Endothelial cell of umbilical vein (primary cell): Measurements from ENCODE around the gene ST6GALNAC3. TPM values are rescaled to one million over a fixed set of nuclear protein-coding genes. Genes with fewer than 3 reads are reported as not detected.

Experiments
- BruUV-seq: library from RNA; stranded (reverse); fragments of 400-500 nt; replicated peaks from 2 replicates; lab custom pipeline; 2021; lab: Mats Ljungman, UMichigan
- CTCF ChIA-PET: fragments of 300-600, 350-600 bp; sonication (Branson Sonifier 250); formaldehyde crosslinking; loops from one replicate; lab custom pipeline; 2021; ENCODE audit warnings: antibody characterized with exemption, inconsistent platforms; lab: Charles Lee
- POLR2A ChIA-PET: fragments of 300-600, 350-600 bp; sonication (Branson Sonifier 250); formaldehyde crosslinking; loops from one replicate; lab custom pipeline; 2021; ENCODE audit warnings: antibody characterized with exemption, inconsistent platforms; lab: Charles Lee
- DNase-seq: peaks from one replicate; pipeline ENCODE4 v3.0.0-alpha.2; 2011; ENCODE audit warnings: low read depth, low spot score
- FAIRE-seq: peaks from 2 replicates; lab custom pipeline; 2011; peaks lifted over from hg19 to GRCh38; lab: Jason Lieb, UNC
- H2AFZ ChIP-seq: 2 replicates; pipeline ENCODE4 v1.6.0; 2012; ENCODE audit warnings: low read depth, low read length, control low read depth, inconsistent platforms
- H3K27ac ChIP-seq: 2 replicates; pipeline ENCODE4 v1.5.1; 2011; ENCODE audit warnings: low read depth, mild to moderate bottlenecking, control low read depth, low read length, moderate library complexity; ENCODE audit not compliant: insufficient read depth
- H3K27me3 ChIP-seq, 2 experiments: 2 replicates each; pipeline versions ENCODE4 v1.6.0 to v1.6.1; 2011; ENCODE audit warnings: low read length in 2 of 2, mixed read lengths in 1 of 2; ENCODE audit not compliant: control insufficient read depth in 2 of 2, insufficient read depth in 2 of 2
- H3K36me3 ChIP-seq, 2 experiments: 2 replicates in 1 of 2; 3 replicates in 1 of 2; pipeline ENCODE4 v1.5.1; 2011; ENCODE audit warnings: low read length in 2 of 2, mild to moderate bottlenecking in 1 of 2, moderate library complexity in 1 of 2; ENCODE audit not compliant: control insufficient read depth in 2 of 2, insufficient read depth in 2 of 2; ENCODE audit errors: extremely low read depth in 1 of 2
- H3K4me1 ChIP-seq: 3 replicates; pipeline ENCODE4 v1.5.1; 2011; ENCODE audit warnings: mild to moderate bottlenecking, low read length; ENCODE audit not compliant: control insufficient read depth, insufficient read depth; ENCODE audit errors: extremely low read depth
- H3K4me2 ChIP-seq: 2 replicates; pipeline ENCODE4 v1.6.1; 2011; ENCODE audit warnings: low read length, control low read depth, mixed read lengths; ENCODE audit not compliant: insufficient read depth
- H3K4me3 ChIP-seq, 3 experiments: fragments of 200-600 bp in 1 of 3; sonication (generic), shearing (Covaris generic) in 1 of 3; replicated peaks in 1 of 3; 2 replicates each; pipeline ENCODE4 v1.5.1; 2011 to 2016; ENCODE audit warnings: control low read depth in 3 of 3, low read length in 3 of 3, mild to moderate bottlenecking in 2 of 3, inconsistent platforms in 1 of 3, low read depth in 1 of 3, moderate library complexity in 1 of 3; ENCODE audit not compliant: insufficient read depth in 1 of 3
- H3K79me2 ChIP-seq: 2 replicates; pipeline ENCODE4 v1.6.0; 2012; ENCODE audit warnings: low read length, inconsistent platforms; ENCODE audit not compliant: control insufficient read depth, insufficient read depth
- H3K9ac ChIP-seq: replicated peaks from 2 replicates; pipeline ENCODE3; 2011; ENCODE audit warnings: low read length, control low read depth; ENCODE audit not compliant: insufficient read depth; ENCODE audit errors: extremely low read depth
- H3K9me1 ChIP-seq: replicated peaks from 3 replicates; pipeline ENCODE4 v1.6.0; 2011; ENCODE audit warnings: mild to moderate bottlenecking, low read length; ENCODE audit not compliant: control insufficient read depth, insufficient read depth; ENCODE audit errors: extremely low read depth
- H3K9me3 ChIP-seq: replicated peaks from 2 replicates; pipeline ENCODE4 v1.5.1; 2012; ENCODE audit warnings: low read length, inconsistent platforms; ENCODE audit not compliant: control insufficient read depth, insufficient read depth
- H4K20me1 ChIP-seq: replicated peaks from 2 replicates; pipeline ENCODE3; 2011; ENCODE audit warnings: mild to moderate bottlenecking, low read length; ENCODE audit not compliant: control insufficient read depth, insufficient read depth; ENCODE audit errors: extremely low read depth
- EZH2 ChIP-seq: IDR thresholded peaks from 2 replicates; pipeline ENCODE4 v1.6.1; 2012; ENCODE audit warnings: borderline replicate concordance, low read depth, mild to moderate bottlenecking, moderate library complexity, low read length, inconsistent platforms; ENCODE audit not compliant: severe bottlenecking
- FOS ChIP-seq: IDR thresholded peaks from 2 replicates; pipeline ENCODE4 v1.6.1; 2011; ENCODE audit warnings: mild to moderate bottlenecking, low read length, moderate library complexity, borderline replicate concordance; ENCODE audit not compliant: insufficient read depth
- GATA2 ChIP-seq: IDR thresholded peaks from 2 replicates; pipeline ENCODE4 v1.7.0; 2011; ENCODE audit warnings: low read depth, mild to moderate bottlenecking, moderate library complexity, mixed read lengths, low read length; ENCODE audit not compliant: insufficient read length, insufficient read depth
- JUN ChIP-seq: IDR thresholded peaks from 2 replicates; pipeline ENCODE4 v1.6.1; 2011; ENCODE audit warnings: borderline replicate concordance, low read depth; ENCODE audit not compliant: insufficient read length, insufficient read depth
- MYC ChIP-seq: IDR thresholded peaks from one replicate; pipeline ENCODE4 v1.6.1; 2011; ENCODE audit warnings: mild to moderate bottlenecking, low read depth, low read length
- POLR2A ChIP-seq: IDR thresholded peaks from 2 replicates; pipeline ENCODE4 v1.6.1; 2012; ENCODE audit warnings: low read depth, mild to moderate bottlenecking, control low read depth, low read length
- POLR2AphosphoS5 ChIP-seq: IDR thresholded peaks from 2 replicates; pipeline ENCODE4 v1.6.1; 2012; ENCODE audit warnings: low read depth, mild to moderate bottlenecking, control low read depth, low read length, moderate library complexity; ENCODE audit not compliant: insufficient read depth
- dilution Hi-C: fragments of 300-500 bp; cut with MboI; formaldehyde crosslinking; loops from one replicate; pipeline ENCODE4 v1.15.0; 2019; ENCODE audit warnings: low sequenced_read_pairs; ENCODE audit not compliant: extremely low pct_ligation_motif_present
- intact Hi-C: fragments of 100-400 bp; cut with micrococcal nuclease; formaldehyde crosslinking; loops from one replicate; pipeline ENCODE4 v1.10.0; 2022
- polyA plus RNA-seq, 4 experiments: library from polyadenylated mRNA; depleted of rRNA in 3 of 4; stranded (reverse) in 3 of 4; unstranded in 1 of 4; fragments of >200 nt; gene quantifications; 2 replicates each; pipeline versions ENCODE4 v1.2.1 to v1.2.3, GENCODE V29; 2011 to 2012; ENCODE audit warnings: missing spikeins in 1 of 4
- total RNA-seq: library from RNA; stranded (reverse); gene quantifications from 2 replicates; pipeline ENCODE4 v1.2.3, GENCODE V29; 2021
- TF ChIP-seq, protein P1 (sequence below): IDR thresholded peaks from 2 replicates; pipeline ENCODE4 v1.6.1; 2011; ENCODE audit not compliant: insufficient read depth, insufficient read length
- TF ChIP-seq, protein P2 (sequence below), 2 donors: IDR thresholded peaks; 1 replicate in 1 of 2; 2 replicates in 1 of 2; pipeline ENCODE4 v1.5.1; 2011; ENCODE audit warnings: low read length in 2 of 2, mild to moderate bottlenecking in 2 of 2, moderate library complexity in 2 of 2, control low read depth in 1 of 2, inconsistent platforms in 1 of 2, low read depth in 1 of 2; ENCODE audit not compliant: insufficient read depth in 1 of 2; ENCODE audit errors: extremely low read depth in 1 of 2

Gene ST6GALNAC3
- total and polyA plus RNA-seq, 2 donors (not counting 3 experiments of a cell fraction or from before 2014, with no cell fraction given), result 7.6 to 48.3 TPM

DNA sequence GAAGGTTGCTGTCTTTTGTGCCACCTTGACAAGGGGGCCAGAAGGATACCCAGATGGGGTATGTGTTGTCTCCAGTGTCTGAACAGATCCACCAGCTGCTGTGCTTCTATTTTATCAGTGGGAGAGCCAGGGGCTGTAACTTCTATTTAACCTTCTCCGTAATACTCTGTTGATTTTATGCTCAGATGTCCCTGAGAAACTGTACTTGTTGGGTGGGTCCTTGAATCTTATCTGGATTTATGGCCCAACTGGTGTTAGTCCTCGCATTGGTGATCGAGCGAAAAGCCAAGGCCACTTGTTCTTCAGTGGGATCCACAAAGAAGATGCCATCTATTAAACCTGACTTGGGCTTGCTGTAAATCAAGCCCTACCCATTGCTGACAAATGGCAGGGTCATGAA, 56.4 kb downstream of the ST6GALNAC3 start:
- intact Hi-C loops (no loop called here), dilution Hi-C loops (no loop called here)
- Histone ChIP-seq H3K79me2 (no peaks in the 10 kb centered on the region), H3K36me3 (no peaks in the 10 kb centered on the region), H3K9me1 (no peaks in the 10 kb centered on the region), H4K20me1 (no peaks in the 10 kb centered on the region), H3K27me3 (no peaks in the 10 kb centered on the region), H2AFZ (no peak overlapping the region), H3K9ac (no peak overlapping the region), H3K9me3 (no peaks in the 10 kb centered on the region), H3K4me3 (no peak overlapping the region), H3K4me1 (no peaks in the 10 kb centered on the region), H3K4me2 (no peak overlapping the region), H3K27ac (no peak overlapping the region)
- TF ChIP-seq GATA2, result no peak
- TF ChIP-seq EZH2, result no peak
- TF ChIP-seq FOS, result no peak
- no peak for TF ChIP-seq MYC
- no peak for TF ChIP-seq JUN
- no peak for TF ChIP-seq POLR2AphosphoS5
- TF ChIP-seq, protein P1, sequence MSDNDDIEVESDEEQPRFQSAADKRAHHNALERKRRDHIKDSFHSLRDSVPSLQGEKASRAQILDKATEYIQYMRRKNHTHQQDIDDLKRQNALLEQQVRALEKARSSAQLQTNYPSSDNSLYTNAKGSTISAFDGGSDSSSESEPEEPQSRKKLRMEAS, result no peak
- no peak for TF ChIP-seq POLR2A
- TF ChIP-seq, protein P2, sequence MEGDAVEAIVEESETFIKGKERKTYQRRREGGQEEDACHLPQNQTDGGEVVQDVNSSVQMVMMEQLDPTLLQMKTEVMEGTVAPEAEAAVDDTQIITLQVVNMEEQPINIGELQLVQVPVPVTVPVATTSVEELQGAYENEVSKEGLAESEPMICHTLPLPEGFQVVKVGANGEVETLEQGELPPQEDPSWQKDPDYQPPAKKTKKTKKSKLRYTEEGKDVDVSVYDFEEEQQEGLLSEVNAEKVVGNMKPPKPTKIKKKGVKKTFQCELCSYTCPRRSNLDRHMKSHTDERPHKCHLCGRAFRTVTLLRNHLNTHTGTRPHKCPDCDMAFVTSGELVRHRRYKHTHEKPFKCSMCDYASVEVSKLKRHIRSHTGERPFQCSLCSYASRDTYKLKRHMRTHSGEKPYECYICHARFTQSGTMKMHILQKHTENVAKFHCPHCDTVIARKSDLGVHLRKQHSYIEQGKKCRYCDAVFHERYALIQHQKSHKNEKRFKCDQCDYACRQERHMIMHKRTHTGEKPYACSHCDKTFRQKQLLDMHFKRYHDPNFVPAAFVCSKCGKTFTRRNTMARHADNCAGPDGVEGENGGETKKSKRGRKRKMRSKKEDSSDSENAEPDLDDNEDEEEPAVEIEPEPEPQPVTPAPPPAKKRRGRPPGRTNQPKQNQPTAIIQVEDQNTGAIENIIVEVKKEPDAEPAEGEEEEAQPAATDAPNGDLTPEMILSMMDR (IDR thresholded peaks at IDR 0.05; ENCODE audit: extremely low read depth in 1 of 2, insufficient read depth in 1 of 2, low read depth in 1 of 2, low read length in 2 of 2), result no peak
- ChIA-PET CTCF (interaction anchor here (1.5 kb wide), 1 partner anchor 11 kb away, joined by 3 read pairs; no protein-coding TSS in a partner anchor), POLR2A (no interaction called here)
- DNase-seq (no peak), FAIRE-seq (no peak)
- BruUV-seq, result no TSS peak
